Stimulated activated CD4-positive, alpha-beta T cell treated with anti-CD3 and anti-CD28 coated beads, TNF-alpha, amount 100 ng/mL, for 24 hours (primary cell): ENCODE data around the gene RFX7.

Experiments used
- DNase-seq, 3 experiments: peaks; one replicate each; pipeline ENCODE4 v3.0.0-alpha.2; 2020; ENCODE audit warnings: low read depth in 3 of 3

Gene RFX7

GRCh38 chr15:56045068-56045748 is 198.5 kb downstream of the RFX7 start:
- no peak for DNase-seq

DNA sequence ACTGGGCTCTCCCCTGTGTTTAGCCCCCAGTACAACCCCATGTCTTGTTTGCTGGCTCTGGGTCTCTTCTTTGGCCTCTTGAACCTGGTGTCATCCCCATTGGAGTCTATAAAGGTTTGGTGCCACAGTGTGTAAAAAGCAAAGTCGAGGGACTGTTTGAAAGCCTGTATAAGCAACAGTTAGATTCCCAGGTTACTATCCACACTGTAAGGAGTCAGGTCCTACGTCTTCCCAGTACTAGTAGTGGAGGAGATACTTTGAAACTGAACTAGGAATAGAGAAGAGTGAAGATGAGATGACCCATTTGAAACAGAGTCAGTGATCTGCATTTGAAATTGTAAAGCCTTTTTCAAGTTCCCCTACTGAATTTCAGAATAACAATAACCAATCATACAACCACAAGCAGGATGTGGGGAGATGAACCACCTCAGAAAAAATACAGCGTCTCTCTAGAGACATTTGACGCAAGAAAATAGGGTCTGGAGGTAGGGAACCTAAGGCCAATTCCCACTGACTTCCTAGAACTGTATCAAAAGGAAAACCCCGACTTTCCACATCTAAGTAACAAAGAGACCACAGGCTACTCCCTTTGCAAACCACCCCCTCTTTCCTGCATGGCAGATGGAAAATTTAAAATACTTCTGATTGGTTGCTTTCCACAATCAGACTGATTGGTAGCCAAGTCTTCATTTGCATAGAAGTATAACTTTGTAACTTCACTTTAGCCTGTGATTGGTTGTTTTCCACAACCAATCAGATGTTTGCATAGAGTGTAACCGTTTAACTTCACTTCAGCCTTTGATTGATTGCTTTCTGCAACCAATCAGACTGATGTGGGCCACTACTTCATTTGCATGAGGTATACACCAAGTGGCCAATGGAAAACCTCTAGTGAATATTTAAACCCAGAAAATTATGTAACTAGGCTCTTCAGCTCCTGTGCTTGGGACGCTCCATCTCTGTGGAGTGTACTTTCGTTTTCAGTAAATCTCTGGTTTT is 200.4 kb downstream of the RFX7 start:
- peak in 1 of 3 experiments; percentile 5 for DNase-seq

DNA sequence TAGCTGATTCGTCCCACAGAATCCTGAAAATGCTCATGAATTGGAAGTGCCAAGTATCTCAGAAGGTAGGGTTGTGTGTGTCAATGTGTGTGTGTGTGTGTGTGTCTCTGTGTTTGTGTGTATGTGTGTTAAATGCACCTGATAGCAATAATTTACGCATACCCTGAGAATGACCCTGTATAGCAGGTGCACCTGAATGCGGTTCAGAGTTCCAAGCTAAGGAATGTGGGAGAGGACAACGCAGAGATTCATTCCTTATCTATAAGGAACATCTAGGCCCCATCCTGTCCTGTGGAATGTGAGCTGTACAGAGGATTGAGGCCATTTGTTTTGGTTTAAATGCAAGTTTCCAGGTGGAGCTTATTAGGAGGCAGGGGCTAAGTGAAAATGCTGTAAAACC is 201.2 kb downstream of the RFX7 start:
- no peak for DNase-seq

DNA sequence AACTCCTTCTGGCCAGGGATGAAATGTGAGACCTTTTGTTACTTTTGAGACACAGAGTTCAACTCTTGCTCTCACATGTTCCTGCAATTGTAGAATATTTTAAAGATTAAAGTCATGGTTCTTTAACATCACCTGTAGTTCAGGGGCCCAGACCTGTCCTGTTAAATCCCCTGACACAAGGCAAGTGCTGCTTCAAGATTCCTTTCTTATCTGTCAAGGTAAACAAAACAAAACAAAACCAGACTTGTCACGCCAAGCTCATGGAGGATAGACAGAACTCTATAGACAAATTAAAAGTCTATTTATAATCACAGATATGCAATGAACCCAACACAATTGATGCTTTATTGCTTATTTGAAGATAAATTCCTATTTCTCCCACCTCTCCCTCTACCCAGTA is 201.6 kb downstream of the RFX7 start:
- DNase-seq: no peak

DNA sequence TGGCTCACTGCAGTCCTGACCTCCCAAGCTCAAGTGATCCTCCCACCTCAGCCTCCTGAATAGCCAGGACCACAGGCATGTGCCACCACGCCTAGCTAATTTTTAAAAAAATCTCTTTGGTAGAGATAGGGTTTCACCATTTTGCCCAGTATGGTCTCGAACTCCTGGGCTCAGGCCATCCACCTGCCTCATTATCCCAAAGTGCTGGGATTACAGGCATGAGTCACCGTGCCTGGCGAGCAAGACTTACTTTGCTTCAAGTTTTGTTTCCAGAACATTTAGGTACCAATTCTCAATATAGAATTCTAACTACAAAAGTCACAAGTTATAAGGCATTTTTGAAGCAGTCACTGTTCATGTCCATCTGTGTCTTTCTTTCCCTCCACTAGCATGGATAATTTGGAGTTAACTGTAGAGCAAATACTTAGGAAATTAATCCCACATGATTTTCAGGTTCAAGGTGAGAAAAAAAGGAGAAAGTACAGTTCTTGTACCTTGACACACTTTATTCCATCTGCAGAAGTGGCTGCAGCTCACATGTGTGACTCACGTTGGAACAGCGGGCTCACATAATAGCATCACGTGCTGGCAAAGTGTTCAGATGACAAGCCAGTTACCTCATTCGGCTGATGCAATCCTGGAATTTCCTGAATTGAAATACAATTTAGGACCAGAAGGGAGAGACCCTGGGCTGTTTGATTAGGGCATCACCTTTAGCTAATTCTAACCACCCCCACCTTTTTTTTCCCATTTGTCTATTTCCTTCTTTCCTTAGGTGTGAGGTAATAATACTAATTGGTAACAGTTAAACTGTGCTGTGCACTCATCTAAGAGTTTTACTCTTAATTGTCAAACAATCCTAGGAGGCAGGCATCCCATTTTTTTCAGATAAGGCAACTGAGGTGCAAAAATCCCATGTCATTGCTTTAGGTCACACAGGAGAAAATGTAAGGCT is 203.3 kb downstream of the RFX7 start:
- peak in 1 of 3 experiments; percentile 4 for DNase-seq

- no peak for DNase-seq
Measured at GRCh38 chr15:56038707-56039106, 205.0 kb downstream of the RFX7 start.

DNA sequence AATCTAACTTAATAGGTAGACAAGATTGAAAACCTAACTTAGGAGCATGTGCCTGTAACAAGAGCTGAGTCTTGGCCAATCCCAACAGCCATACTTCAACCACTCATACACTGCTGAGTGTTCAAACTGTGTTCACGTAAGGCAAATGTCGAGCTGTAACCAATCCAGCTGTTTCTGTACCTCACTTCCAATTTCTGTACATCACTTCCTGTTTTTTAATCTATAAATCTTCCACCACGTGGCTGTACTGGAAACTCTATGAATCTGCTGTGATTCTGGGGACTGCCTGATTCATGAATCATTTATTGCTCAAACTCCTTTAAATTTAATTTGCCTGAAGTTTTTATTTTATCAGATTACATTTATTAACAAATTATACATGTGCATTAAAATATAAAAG is 205.7 kb downstream of the RFX7 start:
- peak in 1 of 3 experiments; percentile 11 for DNase-seq
